Measurements from ENCODE around the gene AVEN. TPM values are rescaled to one million over a fixed set of nuclear protein-coding genes. Genes with fewer than 3 reads are reported as not detected.
"Not testable (repeated sequence)": the region's sequence is repeated elsewhere in the genome, so short reads cannot be mapped to it uniquely, and the experiment has no call there.

The AVEN gene
- total and polyA plus RNA-seq, 4 donors: 18.1 to 58.7 (median 27.0) TPM

GRCh38 chr15:34065261-34065660 is 26.3 kb upstream of the AVEN start:
- WGBS, 2 donors: 84 to 87% methylated on average over 3 of the region's 3 CpGs
- Histone ChIP-seq H3K9me3 (ENCODE audit: control insufficient read depth, low read length) (no peaks in the 10 kb centered on the region), H3K4me1 (ENCODE audit: control insufficient read depth in 1 of 2, insufficient read depth in 2 of 2, low read length in 2 of 2) (no peaks in the 10 kb centered on the region), H3K36me3 (ENCODE audit: control insufficient read depth in 1 of 2, insufficient read depth in 2 of 2, low read length in 1 of 2) (no peaks in the 10 kb centered on the region), H3K27me3 (ENCODE audit: control insufficient read depth in 1 of 2, insufficient read depth in 2 of 2, low read length in 1 of 2) (no peaks in the 10 kb centered on the region), H3K4me3 (ENCODE audit: low read length in 2 of 2) (no peak overlapping the region), H3K27ac (ENCODE audit: low read depth in 1 of 2, low read length in 2 of 2) (no peak overlapping the region)
- DNase-seq (no peak), ATAC-seq (ENCODE audit: low FRiP score) (no peak)
- intact Hi-C loops (cut with DNase I): no loop called here

- Histone ChIP-seq H3K36me3 (ENCODE audit: control insufficient read depth in 1 of 2, insufficient read depth in 2 of 2, low read length in 1 of 2) (no peaks in the 10 kb centered on the region), H3K4me3 (ENCODE audit: low read length in 2 of 2) (no peak overlapping the region), H3K4me1 (ENCODE audit: control insufficient read depth in 1 of 2, insufficient read depth in 2 of 2, low read length in 2 of 2) (no peaks in the 10 kb centered on the region), H3K9me3 (ENCODE audit: control insufficient read depth, low read length) (no peaks in the 10 kb centered on the region), H3K27me3 (ENCODE audit: control insufficient read depth in 1 of 2, insufficient read depth in 2 of 2, low read length in 1 of 2) (no peaks in the 10 kb centered on the region), H3K27ac (ENCODE audit: low read depth in 1 of 2, low read length in 2 of 2) (no peak overlapping the region)
- ATAC-seq (ENCODE audit: low FRiP score) (no peak), DNase-seq (no peak)
- whole genome bisulfite sequencing, 2 donors: 0% methylated on average over 1 of the region's 1 CpG
- intact Hi-C loops (cut with DNase I): loop anchor here (5.0 kb wide), 2 partner anchors 38 to 148 kb away; partner anchors contain the start of genes EMC7 (in 1 of the 2), KATNBL1 (in 1 of the 2) and PGBD4 (in 1 of the 2)
Observed at GRCh38 chr15:34064438-34064837, 25.4 kb upstream of the AVEN start.

- H3K9me3 ChIP-seq (ENCODE audit: control insufficient read depth, low read length): no peaks in the 10 kb centered on the region
- ATAC-seq (ENCODE audit: low FRiP score) (no peak), DNase-seq (no peak)
- peaks cover 0 to 3% of the 10 kb centered on the region in 2 donors for H3K4me1 ChIP-seq (ENCODE audit: control insufficient read depth in 1 of 2, insufficient read depth in 2 of 2, low read length in 2 of 2)
- no peaks in the 10 kb centered on the region for H3K36me3 ChIP-seq (ENCODE audit: control insufficient read depth in 1 of 2, insufficient read depth in 2 of 2, low read length in 1 of 2)
- no peaks in the 10 kb centered on the region for H3K27me3 ChIP-seq (ENCODE audit: control insufficient read depth in 1 of 2, insufficient read depth in 2 of 2, low read length in 1 of 2)
- 62 to 73% methylated on average over 3 of the region's 3 CpGs for WGBS, 2 donors
- H3K4me3 ChIP-seq (ENCODE audit: low read length in 2 of 2): no peak overlapping the region
- H3K27ac ChIP-seq (ENCODE audit: low read depth in 1 of 2, low read length in 2 of 2): no peak overlapping the region
- intact Hi-C loops (cut with DNase I): loop anchor here (5.0 kb wide), 3 partner anchors 42 to 307 kb away; partner anchors contain the start of genes EMC7 (in 1 of the 2), KATNBL1 (in 1 of the 2), LPCAT4 (in 1 of the 2) and PGBD4 (in 1 of the 2)
Observed at GRCh38 chr15:34059946-34060345, 20.9 kb upstream of the AVEN start.

GRCh38 chr15:34059476-34059875 is 20.5 kb upstream of the AVEN start:
- peaks cover 0 to 3% of the 10 kb centered on the region in 2 donors for H3K4me1 ChIP-seq (ENCODE audit: control insufficient read depth in 1 of 2, insufficient read depth in 2 of 2, low read length in 2 of 2)
- WGBS, 2 donors: 44 to 45% methylated on average over 2 of the region's 2 CpGs
- intact Hi-C loops (cut with DNase I): loop anchor here in 1 of 2 donors (5.0 kb wide), 1 partner anchor 308 kb away; the partner anchor contains the start of gene LPCAT4
- H3K4me3 ChIP-seq (ENCODE audit: low read length in 2 of 2): no peak overlapping the region
- no peaks in the 10 kb centered on the region for H3K27me3 ChIP-seq (ENCODE audit: control insufficient read depth in 1 of 2, insufficient read depth in 2 of 2, low read length in 1 of 2)
- H3K36me3 ChIP-seq (ENCODE audit: control insufficient read depth in 1 of 2, insufficient read depth in 2 of 2, low read length in 1 of 2): no peaks in the 10 kb centered on the region
- no peaks in the 10 kb centered on the region for H3K9me3 ChIP-seq (ENCODE audit: control insufficient read depth, low read length)
- DNase-seq (no peak), ATAC-seq (ENCODE audit: low FRiP score) (no peak)
- H3K27ac ChIP-seq (ENCODE audit: low read depth in 1 of 2, low read length in 2 of 2): no peak overlapping the region

GRCh38 chr15:34056911-34057310 is 17.9 kb upstream of the AVEN start:
- ATAC-seq (ENCODE audit: low FRiP score) (no peak), DNase-seq (no peak)
- H3K4me3 ChIP-seq (ENCODE audit: low read length in 2 of 2): no peak overlapping the region
- 81 to 84% methylated on average over 5 of the region's 5 CpGs for WGBS, 2 donors
- intact Hi-C loops (cut with DNase I): loop anchor here in 1 of 2 donors (5.0 kb wide), 1 partner anchor 310 kb away; the partner anchor contains the start of gene LPCAT4
- H3K4me1 ChIP-seq (ENCODE audit: control insufficient read depth in 1 of 2, insufficient read depth in 2 of 2, low read length in 2 of 2): peaks cover 0 to 3% of the 10 kb centered on the region in 2 donors
- no peaks in the 10 kb centered on the region for H3K9me3 ChIP-seq (ENCODE audit: control insufficient read depth, low read length)
- no peaks in the 10 kb centered on the region for H3K36me3 ChIP-seq (ENCODE audit: control insufficient read depth in 1 of 2, insufficient read depth in 2 of 2, low read length in 1 of 2)
- no peaks in the 10 kb centered on the region for H3K27me3 ChIP-seq (ENCODE audit: control insufficient read depth in 1 of 2, insufficient read depth in 2 of 2, low read length in 1 of 2)
- H3K27ac ChIP-seq (ENCODE audit: low read depth in 1 of 2, low read length in 2 of 2): peak overlapping the region; percentile 93 to 96

GRCh38 chr15:34055868-34056595 is 17.0 kb upstream of the AVEN start:
- intact Hi-C loops (cut with DNase I): loop anchor here in 1 of 2 donors (5.0 kb wide), 1 partner anchor 311 kb away; the partner anchor contains the start of gene LPCAT4
- Histone ChIP-seq H3K4me3 (ENCODE audit: low read length in 2 of 2) (no peak overlapping the region), H3K4me1 (ENCODE audit: control insufficient read depth in 1 of 2, insufficient read depth in 2 of 2, low read length in 2 of 2) (peaks cover 0 to 3% of the 10 kb centered on the region in 2 donors), H3K27ac (ENCODE audit: low read depth in 1 of 2, low read length in 2 of 2) (peak overlapping the region; percentile 93 to 96), H3K27me3 (ENCODE audit: control insufficient read depth in 1 of 2, insufficient read depth in 2 of 2, low read length in 1 of 2) (no peaks in the 10 kb centered on the region), H3K9me3 (ENCODE audit: control insufficient read depth, low read length) (no peaks in the 10 kb centered on the region), H3K36me3 (ENCODE audit: control insufficient read depth in 1 of 2, insufficient read depth in 2 of 2, low read length in 1 of 2) (no peaks in the 10 kb centered on the region)
- DNase-seq (no peak), ATAC-seq (ENCODE audit: low FRiP score) (peak; percentile 69)
- WGBS, 2 donors: 1 to 5% methylated on average over 3 of the region's 3 CpGs

- no peaks in the 10 kb centered on the region for H3K9me3 ChIP-seq (ENCODE audit: control insufficient read depth, low read length)
- no peak for DNase-seq
- H3K27me3 ChIP-seq (ENCODE audit: control insufficient read depth in 1 of 2, insufficient read depth in 2 of 2, low read length in 1 of 2): no peaks in the 10 kb centered on the region
- 98% methylated on average over 3 of the region's 3 CpGs for WGBS, 2 donors
- no peaks in the 10 kb centered on the region for H3K36me3 ChIP-seq (ENCODE audit: control insufficient read depth in 1 of 2, insufficient read depth in 2 of 2, low read length in 1 of 2)
- no peak overlapping the region for H3K4me3 ChIP-seq (ENCODE audit: low read length in 2 of 2)
- H3K27ac ChIP-seq (ENCODE audit: low read depth in 1 of 2, low read length in 2 of 2): no peak overlapping the region
- ATAC-seq (ENCODE audit: low FRiP score): no peak
- H3K4me1 ChIP-seq (ENCODE audit: control insufficient read depth in 1 of 2, insufficient read depth in 2 of 2, low read length in 2 of 2): peaks cover 0 to 3% of the 10 kb centered on the region in 2 donors
- intact Hi-C loops (cut with DNase I): no loop called here
Observed at GRCh38 chr15:34054081-34054707, 15.2 kb upstream of the AVEN start.

GRCh38 chr15:34050385-34050784 is 11.4 kb upstream of the AVEN start:
- H3K4me3 ChIP-seq (ENCODE audit: low read length in 2 of 2); H3K36me3 ChIP-seq (ENCODE audit: control insufficient read depth in 1 of 2, insufficient read depth in 2 of 2, low read length in 1 of 2); H3K27ac ChIP-seq (ENCODE audit: low read depth in 1 of 2, low read length in 2 of 2); H3K27me3 ChIP-seq (ENCODE audit: control insufficient read depth in 1 of 2, insufficient read depth in 2 of 2, low read length in 1 of 2); H3K4me1 ChIP-seq (ENCODE audit: control insufficient read depth in 1 of 2, insufficient read depth in 2 of 2, low read length in 2 of 2); DNase-seq; intact Hi-C loops (cut with DNase I); H3K9me3 ChIP-seq (ENCODE audit: control insufficient read depth, low read length); ATAC-seq (ENCODE audit: low FRiP score): not testable (repeated sequence)
- WGBS, 2 donors: 84 to 90% methylated on average over 1 of the region's 1 CpG
